HG03039 (cell line): ENCODE measurements around the gene ITGA5.

Source experiments
- ATAC-seq: cut with Tn5 transposase; IDR thresholded peaks from one replicate; pipeline ENCODE4 v1.9.1; 2021; ENCODE audit warnings: mild to moderate bottlenecking, moderate library complexity; ENCODE audit not compliant: unreplicated experiment

Gene ITGA5

DNA sequence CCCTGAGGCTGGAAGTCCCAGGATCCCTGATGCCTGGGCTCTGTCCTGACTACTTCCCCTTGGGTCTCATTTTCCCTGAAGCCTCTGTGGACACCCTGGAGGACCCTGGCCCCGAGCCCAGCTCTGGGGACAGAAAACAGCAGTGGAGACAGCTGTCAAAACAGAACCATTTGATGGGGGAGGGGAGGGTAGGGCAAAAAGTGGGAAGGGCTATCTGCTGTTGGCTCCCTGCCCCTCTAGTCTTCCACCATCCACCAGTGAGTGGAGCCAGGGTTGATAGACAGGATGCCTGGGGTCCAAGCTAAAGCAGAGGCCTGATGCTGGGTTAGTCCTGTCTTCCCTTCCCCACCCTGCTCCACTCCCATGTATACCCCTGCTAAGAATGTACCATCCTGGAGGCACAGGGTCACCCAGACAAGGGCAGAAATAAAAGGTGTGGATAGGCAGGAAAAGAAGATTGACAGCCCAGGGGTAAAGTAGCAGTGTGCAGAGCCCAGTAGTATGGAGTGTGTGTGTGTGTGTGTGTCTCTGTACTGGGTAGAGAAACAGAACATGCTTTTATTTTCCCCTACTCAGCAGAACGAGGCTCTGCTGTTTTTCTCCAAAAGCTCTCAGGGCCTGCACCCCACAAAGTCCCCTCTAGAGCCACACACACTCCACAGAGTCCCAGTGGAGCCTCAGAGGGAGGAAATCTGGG, 44.4 kb downstream of the ITGA5 start:
- no peak for ATAC-seq

DNA sequence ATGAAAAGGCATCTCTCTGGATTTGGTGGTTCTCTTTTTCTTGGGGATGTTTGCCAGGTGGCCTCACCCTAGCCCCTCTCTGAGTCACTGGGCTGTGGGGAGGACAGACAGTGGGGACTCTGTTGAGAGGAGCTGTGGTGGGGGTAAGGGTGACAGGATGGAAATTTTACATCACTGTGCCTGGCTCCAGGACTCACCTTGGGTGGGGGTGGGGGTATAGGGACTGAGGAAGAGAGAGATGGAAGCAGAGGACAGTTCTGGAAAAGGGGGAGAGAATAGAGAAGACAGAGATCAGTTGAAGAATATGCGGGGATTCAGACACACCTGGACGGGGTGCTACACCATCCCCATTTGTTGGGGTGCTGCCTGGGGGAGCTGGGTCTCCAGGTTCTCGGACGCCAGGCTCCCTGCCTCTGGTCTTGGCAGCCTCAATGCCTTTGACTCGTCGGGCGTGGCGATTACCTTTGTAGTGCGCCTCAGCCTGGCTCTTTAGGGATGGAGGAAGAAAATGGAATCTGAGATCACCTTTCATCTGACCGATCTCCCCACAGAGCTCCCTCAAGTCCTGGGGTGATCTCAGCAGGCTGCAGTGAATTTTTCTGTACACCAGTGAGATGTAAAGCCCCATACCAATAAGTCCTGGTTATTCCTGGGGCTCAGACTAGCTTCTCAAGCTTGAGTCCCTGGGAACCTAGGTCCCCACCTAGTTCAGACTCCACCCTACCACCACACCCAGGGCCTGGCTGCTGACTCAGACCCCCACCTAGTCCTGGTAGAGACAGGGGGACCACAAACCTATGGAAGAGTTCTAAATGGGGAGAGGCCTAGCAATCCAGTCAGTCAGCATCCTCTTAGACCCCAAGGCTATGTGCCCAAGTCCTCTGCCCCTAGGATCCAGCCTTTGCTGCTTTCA, 45.2 kb downstream of the ITGA5 start:
- ATAC-seq, result no peak

DNA sequence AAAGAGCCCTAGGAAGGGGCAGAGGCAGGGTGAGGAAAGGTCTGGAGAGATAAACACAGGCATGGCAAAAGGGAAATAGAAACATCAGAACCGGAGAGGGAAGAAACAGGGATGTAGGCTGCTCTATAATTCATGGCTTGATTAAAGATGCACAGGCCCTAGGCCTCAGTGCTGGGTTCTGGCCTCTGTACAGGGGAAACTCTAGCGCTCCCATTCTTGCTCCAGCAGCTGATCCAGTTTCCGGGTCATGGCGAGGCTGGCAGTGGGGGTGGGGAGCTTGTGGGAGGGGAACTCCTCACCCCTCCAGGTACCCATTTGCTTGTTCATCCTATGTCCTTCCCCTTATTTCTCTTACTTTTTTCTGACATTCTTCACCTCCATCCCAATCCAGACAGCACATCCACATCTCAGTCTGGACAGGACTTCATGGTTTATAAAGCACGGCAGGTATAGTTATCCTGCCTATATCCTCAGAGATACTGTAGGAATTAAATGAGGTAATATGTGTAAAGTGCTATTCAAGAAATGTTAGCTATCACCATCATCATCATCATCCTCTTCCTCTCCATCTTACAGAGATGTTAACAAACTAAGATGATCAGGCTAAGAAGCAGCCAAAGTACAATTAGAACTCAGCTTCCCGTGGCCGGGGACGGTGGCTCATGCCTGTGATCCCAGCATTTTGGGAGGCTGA, 46.8 kb downstream of the ITGA5 start:
- ATAC-seq, result no peak

- ATAC-seq, result no peak
Measured at GRCh38 chr12:54371328-54372112, 47.5 kb downstream of the ITGA5 start.

- no peak for ATAC-seq
Measured at GRCh38 chr12:54370171-54370730, 48.8 kb downstream of the ITGA5 start.

DNA sequence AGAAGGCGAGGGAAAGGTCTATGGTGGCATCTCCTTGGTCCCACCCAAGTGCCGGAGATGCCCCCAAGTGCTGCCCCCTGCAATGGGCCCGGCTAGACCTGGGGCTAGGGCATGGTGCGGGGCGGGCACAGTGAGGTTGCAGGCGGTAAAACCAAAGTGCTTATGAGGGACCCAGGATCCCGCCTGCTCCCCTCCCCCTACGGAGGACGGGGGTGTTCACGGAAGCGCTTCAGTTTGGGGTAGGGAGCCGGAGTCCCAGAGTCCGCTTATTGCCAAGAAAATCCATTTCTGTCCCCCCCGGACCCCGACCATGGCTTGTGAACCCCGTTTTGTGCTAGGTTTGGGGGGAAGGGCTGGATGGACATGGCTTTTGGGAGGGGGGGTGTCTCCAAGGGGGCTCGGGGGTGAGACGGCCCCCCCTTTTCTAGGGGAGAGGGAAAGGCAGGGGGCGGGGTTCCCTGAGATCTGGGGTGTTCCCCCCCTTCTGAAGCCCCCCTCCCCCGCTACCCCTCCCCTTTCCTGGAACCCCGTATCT, 49.4 kb downstream of the ITGA5 start:
- no peak for ATAC-seq

GRCh38 chr12:54368709-54369596, 50.1 kb downstream of the ITGA5 start:
- ATAC-seq, result no peak

- no peak for ATAC-seq
Measured at GRCh38 chr12:54368025-54368708, 50.9 kb downstream of the ITGA5 start.

- ATAC-seq, result no peak
Measured at GRCh38 chr12:54364413-54364812, 54.7 kb downstream of the ITGA5 start, which contains the start of gene GPR84. Gene GPR84 (minus strand): TSS chr12:54364486. CDS start chr12:54363851, 635 bp downstream.

DNA sequence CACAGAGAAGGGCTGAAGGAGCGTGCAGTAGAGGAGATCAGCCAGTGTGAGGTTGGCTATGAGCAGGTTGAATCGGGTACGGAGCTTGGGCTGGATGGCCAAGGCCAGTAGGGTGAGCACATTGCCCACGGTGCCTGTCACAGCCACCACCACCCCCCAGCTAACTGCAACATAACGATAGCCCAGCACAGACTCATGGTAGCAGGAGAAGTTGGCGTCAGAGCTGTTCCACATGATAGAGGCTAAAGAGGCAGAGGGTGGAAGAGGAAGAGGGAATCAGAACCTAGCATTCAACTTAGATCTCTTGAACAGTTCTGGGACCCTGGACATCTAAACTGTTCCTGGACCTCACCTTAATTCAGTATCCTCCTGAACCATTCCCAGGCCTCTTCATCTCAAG, 55.4 kb downstream of the ITGA5 start:
- no peak for ATAC-seq

GRCh38 chr12:54363047-54363446, 56.0 kb downstream of the ITGA5 start:
- no peak for ATAC-seq

- ATAC-seq, result no peak
Measured at GRCh38 chr12:54360717-54361456, 58.2 kb downstream of the ITGA5 start.

DNA sequence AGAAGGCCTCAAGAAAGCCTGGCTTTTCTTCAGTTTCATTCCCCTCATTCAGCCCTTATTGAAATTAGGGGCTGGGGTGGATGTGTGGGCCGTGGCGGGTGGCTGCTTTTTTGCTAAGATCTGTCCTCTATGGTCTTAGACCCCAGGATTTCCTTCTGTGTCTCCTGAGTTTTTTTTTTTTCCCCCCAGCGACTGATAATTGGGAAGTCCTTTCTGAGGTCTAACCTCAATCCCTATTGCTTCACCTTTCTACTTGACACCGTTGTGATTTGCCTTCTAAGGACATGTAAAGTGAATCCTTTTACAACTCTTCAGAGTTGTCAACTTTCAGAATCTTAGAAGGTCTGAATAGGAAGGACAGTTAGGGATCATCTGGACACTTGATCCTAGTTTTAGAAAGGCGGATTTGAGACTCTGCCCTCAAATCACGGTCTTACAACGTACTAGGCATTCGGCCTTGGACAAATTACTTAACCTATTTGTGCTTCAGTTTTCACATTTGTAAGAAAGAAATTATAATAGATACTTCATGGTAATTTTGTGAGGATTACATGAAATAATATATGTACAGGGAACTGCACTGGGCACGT, 59.2 kb downstream of the ITGA5 start:
- ATAC-seq, result no peak

- ATAC-seq, result peak; percentile 92
Measured at GRCh38 chr12:54358945-54359761, 59.9 kb downstream of the ITGA5 start.

DNA sequence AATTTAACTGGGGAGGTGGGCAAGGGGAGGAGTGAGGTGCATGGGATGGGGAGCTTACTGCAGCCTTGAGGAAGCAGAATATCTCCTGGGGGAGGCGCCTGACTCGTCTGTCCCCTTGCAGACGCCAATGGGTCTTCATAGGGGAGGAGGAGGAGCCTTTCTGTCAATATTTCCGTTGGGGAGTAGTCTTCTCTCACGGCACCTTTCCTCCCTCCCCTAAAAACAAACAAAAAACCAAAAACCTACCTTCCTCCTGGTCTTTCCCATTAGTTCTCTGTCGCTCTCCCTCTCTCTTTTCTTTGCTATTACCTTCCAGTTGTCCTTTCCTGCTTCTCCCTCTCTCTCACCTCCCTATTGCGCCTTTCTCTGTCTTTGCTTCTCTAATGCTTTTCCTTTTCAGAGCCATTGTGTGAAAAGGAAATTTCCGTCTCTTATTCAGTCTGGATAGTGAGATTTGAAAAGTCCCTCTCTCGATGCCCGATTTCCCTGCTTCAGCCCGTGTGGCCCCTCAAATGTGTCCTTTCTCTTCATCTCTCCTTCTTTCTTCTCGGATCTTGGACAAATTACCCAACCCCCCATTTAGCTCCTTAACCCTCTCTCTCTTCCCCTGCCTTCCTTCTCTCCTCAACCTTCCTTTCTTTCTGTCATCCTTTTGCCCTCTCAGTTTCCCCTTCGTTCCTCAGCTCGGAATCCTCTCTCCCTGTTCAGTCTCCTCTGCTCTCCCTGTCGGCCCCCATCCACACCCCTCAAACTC, 60.7 kb downstream of the ITGA5 start:
- no peak for ATAC-seq
